Erythroblast (primary cell): ENCODE data around the gene ZMIZ1.

Experiments
- GATA1 ChIP-seq: IDR thresholded peaks from 2 replicates; pipeline ENCODE4 v1.6.1; 2011; ENCODE audit warnings: low read depth, mild to moderate bottlenecking, control low read depth, low read length, moderate library complexity
- POLR2A ChIP-seq: IDR thresholded peaks from 2 replicates; pipeline ENCODE4 v1.6.1; 2011; ENCODE audit warnings: mild to moderate bottlenecking, low read length

DNA sequence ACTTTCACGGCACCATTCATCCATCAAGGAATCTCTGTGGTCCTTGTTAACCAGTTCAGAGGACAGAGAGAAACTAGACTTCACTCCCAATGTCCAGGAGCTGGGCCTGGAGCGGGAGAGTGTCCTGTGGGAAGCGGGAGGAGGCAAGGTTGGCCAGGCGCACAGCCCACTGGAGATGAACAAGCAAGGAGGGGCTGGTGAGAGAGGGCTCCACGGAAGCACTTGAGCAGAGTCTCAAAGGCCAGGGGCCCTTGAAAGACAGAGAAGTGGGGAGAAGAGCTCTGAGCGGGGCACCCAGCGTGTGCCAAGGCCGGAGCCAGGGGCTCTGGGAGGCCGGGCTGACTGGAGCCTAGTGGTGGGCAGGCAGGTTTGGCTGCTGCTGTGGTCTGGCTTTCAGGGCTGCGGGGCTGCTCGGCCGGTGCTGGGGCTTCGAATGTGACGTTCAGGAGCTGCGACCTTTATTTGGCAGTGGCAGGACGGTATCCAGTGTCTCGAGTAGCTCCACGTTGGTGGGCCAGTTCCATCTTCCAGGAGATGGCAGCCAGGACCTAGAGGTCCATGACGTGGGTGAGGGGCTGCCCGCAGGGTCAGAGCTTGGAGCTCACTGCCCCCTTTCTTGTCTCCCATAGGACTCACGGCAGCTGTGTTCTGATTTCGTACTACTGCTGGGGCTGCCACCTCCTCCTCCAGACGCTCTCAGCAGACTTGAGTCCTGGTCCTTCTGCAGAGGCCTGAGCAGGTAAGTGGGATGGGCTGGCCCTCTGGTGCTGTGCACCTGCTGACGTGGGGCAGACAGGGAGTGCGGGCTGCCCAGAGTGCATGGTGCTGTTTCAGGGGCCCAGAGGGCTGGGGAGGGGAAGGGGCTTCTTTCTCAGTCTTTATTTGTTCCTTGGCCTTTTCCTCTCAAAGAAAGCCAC is 49.8 kb downstream of the ZMIZ1 start:
- no peak for TF ChIP-seq POLR2A
- no peak for TF ChIP-seq GATA1
